PFSK-1 (cell line): ENCODE data around the gene SERPINI2.

Experiments used
- FOXP2 ChIP-seq: optimal IDR thresholded peaks from 2 replicates; pipeline ENCODE3; 2011; ENCODE audit warnings: borderline replicate concordance, control low read depth, inconsistent platforms; ENCODE audit not compliant: insufficient read depth; ENCODE audit errors: extremely low read length, extremely low read depth
- POLR2AphosphoS5 ChIP-seq: IDR thresholded peaks from 2 replicates; pipeline ENCODE4 v1.6.1; 2012; ENCODE audit warnings: low read depth, mild to moderate bottlenecking, control low read depth, low read length, moderate library complexity
- SIN3A ChIP-seq: IDR thresholded peaks from 2 replicates; pipeline ENCODE4 v1.6.1; 2012; ENCODE audit warnings: mild to moderate bottlenecking, low read length, moderate library complexity, borderline replicate concordance; ENCODE audit not compliant: insufficient read depth
- TAF1 ChIP-seq: IDR thresholded peaks from 2 replicates; pipeline ENCODE4 v1.6.1; 2012; ENCODE audit warnings: low read length, control low read depth, borderline replicate concordance; ENCODE audit not compliant: insufficient read depth
- TF ChIP-seq, protein P1 (sequence below), 2 experiments: IDR thresholded peaks; 2 replicates each; pipeline versions ENCODE4 v1.6.1 to v1.8.0; 2011 to 2012; ENCODE audit warnings: low read depth in 2 of 2, low read length in 2 of 2, control low read depth in 1 of 2, inconsistent platforms in 1 of 2, mild to moderate bottlenecking in 1 of 2, moderate library complexity in 1 of 2; ENCODE audit not compliant: insufficient read depth in 1 of 2

Gene SERPINI2

DNA sequence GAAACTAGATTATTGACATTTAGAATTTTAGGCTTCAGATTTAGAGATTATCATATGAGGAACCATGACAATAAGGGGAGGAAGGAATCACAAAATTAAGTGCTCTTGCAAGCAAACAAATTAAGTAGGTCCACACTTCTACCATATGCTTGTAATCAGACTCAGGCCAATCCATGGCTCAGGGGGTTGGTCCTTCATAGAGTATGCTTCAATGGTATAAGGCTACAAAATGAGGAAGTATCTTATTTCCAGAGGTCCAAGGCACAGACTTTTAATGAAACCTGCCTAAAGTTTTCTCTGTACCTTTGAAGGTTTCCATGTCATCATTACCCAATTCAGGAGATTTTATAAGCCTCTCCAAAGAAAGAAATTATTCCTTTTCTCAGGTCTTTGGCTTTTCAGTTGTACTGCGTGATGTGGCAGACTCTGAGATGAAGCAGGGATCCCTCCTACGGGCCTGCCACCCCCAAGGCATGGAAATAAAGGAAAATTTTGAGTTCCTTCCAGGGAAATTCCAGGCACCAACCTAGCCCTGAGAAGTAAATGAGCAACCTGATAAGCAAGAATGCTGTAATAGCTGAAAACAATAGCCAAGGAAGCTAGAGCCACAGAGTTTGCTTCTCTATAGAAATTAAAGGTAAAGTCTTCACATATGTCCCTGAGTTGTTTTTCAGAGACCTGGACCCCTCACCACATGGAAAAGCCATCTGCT is 36.3 kb downstream of the SERPINI2 start:
- TF ChIP-seq POLR2AphosphoS5 (no peak), SIN3A (no peak), FOXP2 (no peak), TAF1 (no peak)
- TF ChIP-seq, protein P1, sequence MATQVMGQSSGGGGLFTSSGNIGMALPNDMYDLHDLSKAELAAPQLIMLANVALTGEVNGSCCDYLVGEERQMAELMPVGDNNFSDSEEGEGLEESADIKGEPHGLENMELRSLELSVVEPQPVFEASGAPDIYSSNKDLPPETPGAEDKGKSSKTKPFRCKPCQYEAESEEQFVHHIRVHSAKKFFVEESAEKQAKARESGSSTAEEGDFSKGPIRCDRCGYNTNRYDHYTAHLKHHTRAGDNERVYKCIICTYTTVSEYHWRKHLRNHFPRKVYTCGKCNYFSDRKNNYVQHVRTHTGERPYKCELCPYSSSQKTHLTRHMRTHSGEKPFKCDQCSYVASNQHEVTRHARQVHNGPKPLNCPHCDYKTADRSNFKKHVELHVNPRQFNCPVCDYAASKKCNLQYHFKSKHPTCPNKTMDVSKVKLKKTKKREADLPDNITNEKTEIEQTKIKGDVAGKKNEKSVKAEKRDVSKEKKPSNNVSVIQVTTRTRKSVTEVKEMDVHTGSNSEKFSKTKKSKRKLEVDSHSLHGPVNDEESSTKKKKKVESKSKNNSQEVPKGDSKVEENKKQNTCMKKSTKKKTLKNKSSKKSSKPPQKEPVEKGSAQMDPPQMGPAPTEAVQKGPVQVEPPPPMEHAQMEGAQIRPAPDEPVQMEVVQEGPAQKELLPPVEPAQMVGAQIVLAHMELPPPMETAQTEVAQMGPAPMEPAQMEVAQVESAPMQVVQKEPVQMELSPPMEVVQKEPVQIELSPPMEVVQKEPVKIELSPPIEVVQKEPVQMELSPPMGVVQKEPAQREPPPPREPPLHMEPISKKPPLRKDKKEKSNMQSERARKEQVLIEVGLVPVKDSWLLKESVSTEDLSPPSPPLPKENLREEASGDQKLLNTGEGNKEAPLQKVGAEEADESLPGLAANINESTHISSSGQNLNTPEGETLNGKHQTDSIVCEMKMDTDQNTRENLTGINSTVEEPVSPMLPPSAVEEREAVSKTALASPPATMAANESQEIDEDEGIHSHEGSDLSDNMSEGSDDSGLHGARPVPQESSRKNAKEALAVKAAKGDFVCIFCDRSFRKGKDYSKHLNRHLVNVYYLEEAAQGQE (IDR thresholded peaks at IDR 0.05; ENCODE audit: insufficient read depth in 1 of 2, low read depth in 2 of 2, low read length in 2 of 2): no peak

DNA sequence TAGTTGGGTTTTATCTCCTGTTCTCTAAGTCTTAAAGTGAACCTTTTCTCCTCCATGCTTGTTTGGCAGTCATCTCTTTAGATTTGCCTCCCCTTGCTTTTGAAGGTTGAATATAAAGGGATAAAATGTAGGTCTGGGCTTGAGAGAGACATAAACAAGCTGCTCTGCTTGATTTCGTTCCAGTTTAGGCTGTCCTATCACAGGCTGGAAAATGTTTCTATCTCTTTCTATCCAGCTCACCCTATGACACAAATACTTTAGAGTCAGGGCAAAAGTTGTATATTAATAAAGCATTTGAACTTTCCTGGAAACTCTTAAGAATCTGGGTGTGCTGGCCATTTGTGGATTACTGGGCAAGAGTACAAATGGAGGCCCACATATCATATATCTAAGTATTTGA is 64.2 kb downstream of the SERPINI2 start:
- TF ChIP-seq TAF1 (no peak), POLR2AphosphoS5 (no peak), FOXP2 (no peak), SIN3A (no peak)
- TF ChIP-seq, protein P1 (IDR thresholded peaks at IDR 0.05; ENCODE audit: insufficient read depth in 1 of 2, low read depth in 2 of 2, low read length in 2 of 2): no peak

DNA sequence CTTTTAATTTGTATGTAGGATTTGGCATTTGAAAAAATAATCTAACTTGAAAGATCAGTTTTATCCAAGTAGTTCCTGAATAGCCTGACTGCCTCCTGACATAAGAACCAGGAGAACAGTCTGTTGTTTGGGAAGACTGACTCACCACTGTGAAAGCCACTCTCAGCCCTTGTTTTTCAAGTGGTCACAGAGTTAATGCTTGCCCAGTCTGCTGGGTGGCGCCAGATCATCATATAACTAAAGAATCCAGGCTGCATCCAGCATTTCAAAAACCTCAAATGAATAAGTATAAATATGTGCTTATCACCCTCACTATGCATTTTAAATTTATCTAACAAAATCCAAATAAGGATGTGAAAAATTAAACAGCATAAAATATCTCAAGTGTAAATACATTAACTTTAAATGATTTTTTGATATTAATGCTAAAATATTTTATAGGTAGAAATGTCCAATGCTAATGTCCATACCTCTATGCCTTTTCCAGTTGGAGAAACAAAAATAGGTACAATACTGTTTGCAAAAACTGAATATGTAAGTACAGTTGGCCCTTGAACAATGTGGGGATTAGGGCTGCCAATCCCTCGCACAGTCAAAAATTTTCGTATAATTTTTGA is 66.9 kb downstream of the SERPINI2 start:
- TF ChIP-seq FOXP2 (no peak), SIN3A (no peak), TAF1 (no peak), POLR2AphosphoS5 (no peak)
- TF ChIP-seq, protein P1 (IDR thresholded peaks at IDR 0.05; ENCODE audit: insufficient read depth in 1 of 2, low read depth in 2 of 2, low read length in 2 of 2): no peak

DNA sequence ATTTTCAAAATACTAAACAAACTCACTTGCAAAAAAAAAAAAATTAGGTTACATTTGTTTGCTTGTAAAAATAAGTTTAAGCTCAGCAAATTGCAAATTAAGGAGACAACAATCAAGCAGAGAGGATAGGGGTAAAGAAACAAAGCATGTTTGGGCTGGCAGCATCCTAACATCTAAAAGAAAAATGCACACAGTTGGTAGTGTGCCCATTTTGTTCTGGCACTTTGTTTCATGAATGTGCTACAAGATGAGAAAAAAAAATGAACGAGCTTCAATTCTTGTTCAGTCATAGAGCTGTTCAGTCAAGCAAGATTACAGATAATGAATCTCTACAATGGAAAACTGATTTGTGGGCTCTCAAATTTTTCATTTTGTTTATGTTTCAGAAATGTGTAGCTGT is 76.0 kb downstream of the SERPINI2 start:
- TF ChIP-seq FOXP2 (no peak), SIN3A (no peak)

DNA sequence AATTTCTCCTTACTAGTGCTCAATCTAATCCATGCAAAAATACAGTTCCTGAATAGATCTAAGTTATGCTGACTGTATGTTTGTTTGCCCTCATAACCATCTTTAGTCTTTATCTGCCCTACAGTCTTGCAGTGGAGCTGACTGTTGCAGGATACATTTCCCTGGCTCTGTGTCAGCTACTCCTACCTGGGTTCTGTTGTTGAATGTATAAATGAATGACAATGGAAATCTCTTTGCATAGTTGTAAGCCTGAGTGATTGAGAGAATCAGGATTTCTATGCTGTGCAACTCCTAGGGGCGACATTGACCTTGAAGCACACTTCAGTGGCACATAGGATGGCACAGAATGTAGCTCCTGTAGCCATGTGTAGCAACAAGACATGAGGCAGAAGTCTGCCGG is 77.8 kb downstream of the SERPINI2 start:
- TF ChIP-seq, protein P1 (IDR thresholded peaks at IDR 0.05; ENCODE audit: insufficient read depth in 1 of 2, low read depth in 2 of 2, low read length in 2 of 2): no peak
- TF ChIP-seq FOXP2: no peak
- no peak for TF ChIP-seq POLR2AphosphoS5
- TF ChIP-seq TAF1: no peak
- no peak for TF ChIP-seq SIN3A
